Kidney (tissue), 14 donors: ENCODE data around the gene KCNJ11. TPM values are rescaled to one million over a fixed set of nuclear protein-coding genes. Genes with fewer than 3 reads are reported as not detected.
"Not testable (repeated sequence)": the region's sequence is repeated elsewhere in the genome, so short reads cannot be mapped to it uniquely, and the experiment has no call there.

Experiments
- DNase-seq, 5 donors: peaks; one replicate each; pipeline ENCODE4 v3.0.0-alpha.2; 2013 to 2020
- FAIRE-seq: peaks from 2 replicates; lab custom pipeline; 2012; peaks lifted over from hg19 to GRCh38; lab: Jason Lieb, UNC
- H3K27ac ChIP-seq, 2 donors: one replicate each; pipeline ENCODE4 v1.7.0; 2013; ENCODE audit warnings: low read depth in 2 of 2, low read length in 2 of 2, inconsistent platforms in 1 of 2
- H3K27me3 ChIP-seq: one replicate; pipeline ENCODE4 v1.7.1; 2013; ENCODE audit warnings: low read length, inconsistent platforms; ENCODE audit not compliant: control insufficient read depth, insufficient read depth
- H3K36me3 ChIP-seq, 3 donors: one replicate each; pipeline versions ENCODE4 v1.7.0 to v1.7.1; 2013; ENCODE audit warnings: low read length in 3 of 3, control low read depth in 1 of 3, inconsistent platforms in 1 of 3; ENCODE audit not compliant: insufficient read depth in 3 of 3, control insufficient read depth in 2 of 3
- H3K4me1 ChIP-seq, 3 donors: one replicate each; pipeline versions ENCODE4 v1.7.0 to v1.7.1; 2013; ENCODE audit warnings: low read length in 3 of 3, inconsistent platforms in 1 of 3, low read depth in 1 of 3; ENCODE audit not compliant: control insufficient read depth in 2 of 3, insufficient read depth in 2 of 3
- H3K4me3 ChIP-seq, 3 donors: one replicate each; pipeline versions ENCODE4 v1.7.0 to v1.8.1; 2013; ENCODE audit warnings: low read length in 3 of 3, control low read depth in 1 of 3, inconsistent platforms in 1 of 3
- H3K9ac ChIP-seq, 3 donors: one replicate each; pipeline versions ENCODE4 v1.7.0 to v1.7.1; 2013; ENCODE audit warnings: low read length in 3 of 3, control low read depth in 1 of 3, inconsistent platforms in 1 of 3
- H3K9me3 ChIP-seq, 3 donors: one replicate each; pipeline versions ENCODE4 v1.7.0 to v1.7.1; 2013; ENCODE audit warnings: low read length in 3 of 3, control low read depth in 1 of 3, inconsistent platforms in 1 of 3; ENCODE audit not compliant: control insufficient read depth in 2 of 3, insufficient read depth in 1 of 3
- CTCF ChIP-seq: IDR thresholded peaks from 3 replicates; pipeline ENCODE4 v1.5.1; 2012; ENCODE audit warnings: mild to moderate bottlenecking, moderate library complexity, borderline replicate concordance; ENCODE audit not compliant: insufficient read depth; ENCODE audit errors: extremely low read depth
- intact Hi-C: fragments of 100-400 bp; cut with DNase I; formaldehyde crosslinking; loops from one replicate; pipeline ENCODE4 v1.11.1; 2022
- polyA plus RNA-seq: library from polyadenylated mRNA; stranded (reverse); fragments of 350-450 nt; fragmentation: Illumina TruSeq; extraction: RNeasy Lipid Tissue Mini Kit (QIAGEN cat#74804); gene quantifications from one replicate; pipeline ENCODE4 v1.2.3, GENCODE V29; 2014; ENCODE audit warnings: low read depth, low replicate concordance; ENCODE audit not compliant: insufficient read depth
- total RNA-seq: library from RNA; stranded (reverse); fragmentation: NEBNext Ultra II Directional; extraction: Animal tissue kit (Norgen Biotek cat#: 25700); gene quantifications from one replicate; pipeline ENCODE4 v1.2.1, GENCODE V29; 2021
- donor health status: control.
- donor health status: control.
- donor health status: control.
- donor health status: control.
- donor health status: control.
- donor health status: DM: yes; HTN: yes; CAD: no.
- donor health status: Normal renal cell carcinoma (clear cell type).

The KCNJ11 gene
- total and polyA plus RNA-seq, 2 donors from 2014 or later = 3.6 to 4.8 TPM

- Histone ChIP-seq H3K27ac (no peak overlapping the region), H3K36me3 (no peaks in the 10 kb centered on the region), H3K4me3 (no peak overlapping the region), H3K9ac (no peak overlapping the region), H3K9me3 (no peaks in the 10 kb centered on the region), H3K4me1 (no peaks in the 10 kb centered on the region), H3K27me3 (no peaks in the 10 kb centered on the region)
- FAIRE-seq (no peak), DNase-seq (no peak)
- intact Hi-C loops = no loop called here
- TF ChIP-seq CTCF = no peak
These were observed 39.8 kb upstream of the KCNJ11 start for GRCh38 chr11:17428261-17428660.

GRCh38 chr11:17426233-17426632 lies 37.8 kb upstream of the KCNJ11 start:
- H3K9me3 ChIP-seq, H3K27me3 ChIP-seq, H3K9ac ChIP-seq, DNase-seq, H3K36me3 ChIP-seq, H3K27ac ChIP-seq, H3K4me3 ChIP-seq, FAIRE-seq, H3K4me1 ChIP-seq, intact Hi-C loops: not testable (repeated sequence)

GRCh38 chr11:17423533-17424310 lies 35.3 kb upstream of the KCNJ11 start:
- no peaks in the 10 kb centered on the region for H3K36me3 ChIP-seq

GRCh38 chr11:17421781-17422180 lies 33.3 kb upstream of the KCNJ11 start:
- Histone ChIP-seq H3K4me1 (no peaks in the 10 kb centered on the region), H3K4me3 (no peak overlapping the region), H3K36me3 (no peaks in the 10 kb centered on the region), H3K9ac (no peak overlapping the region), H3K9me3 (no peaks in the 10 kb centered on the region), H3K27me3 (no peaks in the 10 kb centered on the region), H3K27ac (no peak overlapping the region)
- DNase-seq (no peak), FAIRE-seq (no peak)
- intact Hi-C loops = no loop called here
- no peak for TF ChIP-seq CTCF

More at GRCh38 chr11:17423533-17424310, 35.3 kb upstream of the KCNJ11 start:
- no peak for TF ChIP-seq CTCF
- no peaks in the 10 kb centered on the region for H3K27me3 ChIP-seq
- no peak for FAIRE-seq
- intact Hi-C loops = no loop called here
- H3K27ac ChIP-seq = no peak overlapping the region
- H3K4me3 ChIP-seq = no peak overlapping the region
- no peak for DNase-seq
- no peak overlapping the region for H3K9ac ChIP-seq
- no peaks in the 10 kb centered on the region for H3K4me1 ChIP-seq
- H3K9me3 ChIP-seq = no peaks in the 10 kb centered on the region
